ENCODE data around the gene FAM76B.

FAM76B gene

GRCh38 chr11:95791709-95792033 is 2.1 kb upstream of the FAM76B start:
- Histone ChIP-seq H3K4me1 (ENCODE audit: insufficient read depth, low read length) (peaks cover 21% of the 10 kb centered on the region), H3K9ac (ENCODE audit: low read length) (peak overlapping the region; percentile 61), H3K4me3 (ENCODE audit: low read depth in 1 of 2, low read length in 2 of 2) (peak overlapping the region in 1 of 2 donors; percentile 89), H3K27me3 (ENCODE audit: control insufficient read depth in 1 of 2, insufficient read depth in 2 of 2, low read length in 2 of 2) (no peaks in the 10 kb centered on the region), H3K27ac (ENCODE audit: low read depth, low read length) (no peak overlapping the region), H3K36me3 (ENCODE audit: insufficient read depth, low read length) (no peaks in the 10 kb centered on the region), H3K9me3 (ENCODE audit: low read length) (no peaks in the 10 kb centered on the region)

- peaks cover 21% of the 10 kb centered on the region for H3K4me1 ChIP-seq (ENCODE audit: insufficient read depth, low read length)
- no peaks in the 10 kb centered on the region for H3K27me3 ChIP-seq (ENCODE audit: control insufficient read depth in 1 of 2, insufficient read depth in 2 of 2, low read length in 2 of 2)
- H3K4me3 ChIP-seq (ENCODE audit: low read depth in 1 of 2, low read length in 2 of 2) = peak overlapping the region; percentile 89 to 100
- H3K9ac ChIP-seq (ENCODE audit: low read length) = peak overlapping the region; percentile 83
- no peaks in the 10 kb centered on the region for H3K9me3 ChIP-seq (ENCODE audit: low read length)
- H3K27ac ChIP-seq (ENCODE audit: low read depth, low read length) = peak overlapping the region; percentile 100
- peaks cover under 1% of the 10 kb centered on the region for H3K36me3 ChIP-seq (ENCODE audit: insufficient read depth, low read length)
These were observed 1.5 kb upstream of the FAM76B start for GRCh38 chr11:95790933-95791708.

DNA sequence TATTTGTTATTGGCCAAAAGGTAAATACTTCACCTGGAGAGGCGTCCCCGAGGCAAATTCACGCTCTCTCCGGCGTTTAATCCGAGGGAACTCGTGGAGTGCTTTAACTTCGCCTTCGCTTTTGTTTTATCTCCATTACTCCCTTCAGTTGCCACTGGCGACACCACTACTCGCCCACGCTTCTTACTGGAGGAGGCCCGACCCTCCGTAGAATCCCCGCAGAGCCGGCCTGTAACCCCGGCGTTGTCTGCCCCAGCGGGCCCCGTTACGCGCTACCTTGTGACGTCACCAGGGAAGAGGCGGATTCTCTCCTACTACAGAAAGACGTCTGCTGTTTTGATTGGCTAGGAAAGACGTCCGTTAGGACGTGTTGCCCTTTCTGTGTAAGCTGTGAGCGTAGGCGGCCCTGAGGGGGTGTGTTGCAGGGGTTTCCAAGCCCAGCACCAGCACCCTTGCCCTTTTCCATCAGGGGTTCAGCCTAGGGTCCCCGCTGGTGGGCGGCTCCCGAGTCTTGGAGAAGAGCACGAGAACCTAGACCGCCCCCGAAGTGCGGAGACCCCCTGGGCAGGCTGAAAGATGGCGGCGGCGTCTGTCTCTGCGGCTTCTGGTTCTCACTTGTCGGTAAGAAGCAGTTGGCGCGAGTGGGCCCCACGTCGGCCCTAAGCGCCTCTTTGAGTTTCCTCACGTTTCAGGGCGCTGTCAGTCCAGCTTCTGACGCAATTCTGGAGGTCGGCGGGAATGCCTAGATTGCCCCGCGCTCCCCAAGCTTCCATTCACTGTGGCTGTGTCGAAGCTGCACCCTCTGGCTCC is 746 bp upstream of the FAM76B start, which contains the start of gene CEP57:
Gene CEP57, plus strand, starts transcription at position 376 of the 810 bp plus-strand sequence. Its CDS starts 201 bp downstream, at position 577.
- Histone ChIP-seq H3K9me3 (ENCODE audit: low read length) (no peaks in the 10 kb centered on the region), H3K27ac (ENCODE audit: low read depth, low read length) (peak within 1 kb of the TSS; percentile 100), H3K9ac (ENCODE audit: low read length) (peak within 1 kb of the TSS; percentile 83), H3K27me3 (ENCODE audit: control insufficient read depth in 1 of 2, insufficient read depth in 2 of 2, low read length in 2 of 2) (no peaks in the 10 kb centered on the region), H3K4me3 (ENCODE audit: low read depth in 1 of 2, low read length in 2 of 2) (peak within 1 kb of the TSS; percentile 89 to 100), H3K4me1 (ENCODE audit: insufficient read depth, low read length) (peaks cover 21% of the 10 kb centered on the region), H3K36me3 (ENCODE audit: insufficient read depth, low read length) (peaks cover 8% of the 10 kb centered on the region)

DNA sequence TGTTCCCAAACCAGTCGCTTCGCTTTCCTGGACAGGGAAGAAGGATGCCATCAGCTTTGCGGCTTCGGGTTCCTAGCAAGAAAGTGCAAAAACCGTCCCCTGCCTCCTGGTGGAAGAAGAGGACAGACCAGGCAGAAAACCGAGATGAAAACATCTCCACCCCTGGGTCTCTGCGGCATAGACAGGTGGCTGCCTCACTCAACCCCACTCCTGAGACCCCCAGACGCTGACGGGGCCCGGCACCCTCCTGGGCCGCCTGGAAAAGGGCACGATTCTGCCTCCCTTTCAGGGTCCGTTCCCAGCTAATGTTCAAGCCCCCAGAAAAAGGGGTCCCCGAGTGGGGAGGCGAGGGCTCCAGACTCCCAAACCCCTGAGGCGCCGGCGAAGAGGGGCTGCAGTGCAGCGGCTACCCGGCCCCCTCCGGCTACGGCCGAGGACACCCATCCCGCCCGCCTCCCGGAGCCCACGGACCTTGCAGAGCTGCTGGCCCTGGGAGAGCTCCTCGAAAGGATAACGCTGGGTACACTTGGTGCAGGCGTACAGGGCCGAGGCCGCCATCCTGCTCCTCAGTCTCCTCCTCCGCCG is 569 bp downstream of the FAM76B start:
- Histone ChIP-seq H3K9me3 (ENCODE audit: low read length) (no peaks in the 10 kb centered on the region), H3K4me1 (ENCODE audit: insufficient read depth, low read length) (peaks cover 21% of the 10 kb centered on the region), H3K36me3 (ENCODE audit: insufficient read depth, low read length) (peaks cover 19% of the 10 kb centered on the region), H3K4me3 (ENCODE audit: low read depth in 1 of 2, low read length in 2 of 2) (peak overlapping the region; percentile 89 to 100), H3K27me3 (ENCODE audit: control insufficient read depth in 1 of 2, insufficient read depth in 2 of 2, low read length in 2 of 2) (no peaks in the 10 kb centered on the region), H3K27ac (ENCODE audit: low read depth, low read length) (peak overlapping the region; percentile 100), H3K9ac (ENCODE audit: low read length) (peak overlapping the region; percentile 88)

- no peaks in the 10 kb centered on the region for H3K4me1 ChIP-seq (ENCODE audit: insufficient read depth, low read length)
- H3K36me3 ChIP-seq (ENCODE audit: insufficient read depth, low read length) = peaks cover 53% of the 10 kb centered on the region
- H3K27ac ChIP-seq (ENCODE audit: low read depth, low read length) = no peak overlapping the region
- no peak overlapping the region for H3K9ac ChIP-seq (ENCODE audit: low read length)
- no peaks in the 10 kb centered on the region for H3K9me3 ChIP-seq (ENCODE audit: low read length)
- H3K27me3 ChIP-seq (ENCODE audit: control insufficient read depth in 1 of 2, insufficient read depth in 2 of 2, low read length in 2 of 2) = no peaks in the 10 kb centered on the region
- H3K4me3 ChIP-seq (ENCODE audit: low read depth in 1 of 2, low read length in 2 of 2) = no peak overlapping the region
These were observed 9.0 kb downstream of the FAM76B start for GRCh38 chr11:95780544-95780943.

- H3K4me3 ChIP-seq (ENCODE audit: low read depth in 1 of 2, low read length in 2 of 2) = no peak overlapping the region
- H3K9ac ChIP-seq (ENCODE audit: low read length) = no peak overlapping the region
- H3K27ac ChIP-seq (ENCODE audit: low read depth, low read length) = no peak overlapping the region
- peaks cover 56% of the 10 kb centered on the region for H3K36me3 ChIP-seq (ENCODE audit: insufficient read depth, low read length)
- no peaks in the 10 kb centered on the region for H3K4me1 ChIP-seq (ENCODE audit: insufficient read depth, low read length)
- H3K27me3 ChIP-seq (ENCODE audit: control insufficient read depth in 1 of 2, insufficient read depth in 2 of 2, low read length in 2 of 2) = no peaks in the 10 kb centered on the region
- H3K9me3 ChIP-seq (ENCODE audit: low read length) = no peaks in the 10 kb centered on the region
These were observed 10.9 kb downstream of the FAM76B start for GRCh38 chr11:95778699-95779098.

DNA sequence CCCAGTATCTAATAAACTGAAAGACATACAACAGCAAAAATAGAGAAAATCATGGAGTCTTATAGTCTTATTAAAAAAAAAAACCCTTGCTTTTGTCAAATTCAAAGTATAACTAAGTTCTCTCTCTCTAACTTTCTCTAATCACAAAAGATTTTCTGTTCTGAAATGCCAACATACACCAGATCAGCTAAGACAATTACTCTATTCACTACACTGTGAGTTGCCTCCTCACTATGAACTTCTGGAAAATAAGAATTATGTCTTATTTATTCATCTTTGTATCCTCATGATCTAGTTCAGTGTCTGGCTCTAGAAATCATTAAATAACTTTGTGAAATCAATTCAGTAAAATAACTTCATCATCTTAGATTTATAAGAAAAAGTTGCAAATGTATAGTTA is 12.7 kb downstream of the FAM76B start:
- no peak overlapping the region for H3K4me3 ChIP-seq (ENCODE audit: low read depth in 1 of 2, low read length in 2 of 2)
- H3K27me3 ChIP-seq (ENCODE audit: control insufficient read depth in 1 of 2, insufficient read depth in 2 of 2, low read length in 2 of 2) = no peaks in the 10 kb centered on the region
- H3K36me3 ChIP-seq (ENCODE audit: insufficient read depth, low read length) = peaks cover 55% of the 10 kb centered on the region
- H3K9me3 ChIP-seq (ENCODE audit: low read length) = no peaks in the 10 kb centered on the region
- H3K27ac ChIP-seq (ENCODE audit: low read depth, low read length) = no peak overlapping the region
- H3K4me1 ChIP-seq (ENCODE audit: insufficient read depth, low read length) = no peaks in the 10 kb centered on the region
- no peak overlapping the region for H3K9ac ChIP-seq (ENCODE audit: low read length)

GRCh38 chr11:95768521-95768920 is 21.1 kb downstream of the FAM76B start:
- no peak overlapping the region for H3K9ac ChIP-seq (ENCODE audit: low read length)
- H3K4me1 ChIP-seq (ENCODE audit: insufficient read depth, low read length) = no peaks in the 10 kb centered on the region
- peaks cover 16% of the 10 kb centered on the region for H3K36me3 ChIP-seq (ENCODE audit: insufficient read depth, low read length)
- H3K27me3 ChIP-seq (ENCODE audit: control insufficient read depth in 1 of 2, insufficient read depth in 2 of 2, low read length in 2 of 2) = no peaks in the 10 kb centered on the region
- H3K9me3 ChIP-seq (ENCODE audit: low read length) = no peaks in the 10 kb centered on the region
- H3K27ac ChIP-seq (ENCODE audit: low read depth, low read length) = no peak overlapping the region
- H3K4me3 ChIP-seq (ENCODE audit: low read depth in 1 of 2, low read length in 2 of 2) = no peak overlapping the region

DNA sequence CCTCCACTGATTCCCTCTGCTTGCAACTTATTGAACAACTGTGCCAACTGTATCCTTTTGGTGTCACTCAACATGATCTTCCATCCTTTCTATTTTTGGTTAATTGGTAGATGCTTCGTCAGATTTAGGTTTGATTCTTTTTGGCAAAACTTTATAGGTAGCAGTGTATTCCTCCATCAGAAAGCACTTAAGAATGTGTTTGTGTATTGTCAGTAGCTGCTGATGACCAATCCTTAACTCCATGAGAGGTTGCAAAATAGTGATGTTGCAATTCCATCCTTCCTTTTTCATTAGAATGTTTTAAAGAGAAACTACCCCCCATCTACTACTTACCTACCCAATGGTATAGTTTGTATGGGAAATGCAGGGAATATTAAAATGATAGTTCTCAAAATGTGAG is 22.1 kb downstream of the FAM76B start:
- Histone ChIP-seq H3K9me3 (ENCODE audit: low read length) (no peaks in the 10 kb centered on the region), H3K36me3 (ENCODE audit: insufficient read depth, low read length) (peaks cover 15% of the 10 kb centered on the region), H3K27ac (ENCODE audit: low read depth, low read length) (no peak overlapping the region), H3K27me3 (ENCODE audit: control insufficient read depth in 1 of 2, insufficient read depth in 2 of 2, low read length in 2 of 2) (no peaks in the 10 kb centered on the region), H3K9ac (ENCODE audit: low read length) (no peak overlapping the region), H3K4me3 (ENCODE audit: low read depth in 1 of 2, low read length in 2 of 2) (no peak overlapping the region), H3K4me1 (ENCODE audit: insufficient read depth, low read length) (no peaks in the 10 kb centered on the region)

DNA sequence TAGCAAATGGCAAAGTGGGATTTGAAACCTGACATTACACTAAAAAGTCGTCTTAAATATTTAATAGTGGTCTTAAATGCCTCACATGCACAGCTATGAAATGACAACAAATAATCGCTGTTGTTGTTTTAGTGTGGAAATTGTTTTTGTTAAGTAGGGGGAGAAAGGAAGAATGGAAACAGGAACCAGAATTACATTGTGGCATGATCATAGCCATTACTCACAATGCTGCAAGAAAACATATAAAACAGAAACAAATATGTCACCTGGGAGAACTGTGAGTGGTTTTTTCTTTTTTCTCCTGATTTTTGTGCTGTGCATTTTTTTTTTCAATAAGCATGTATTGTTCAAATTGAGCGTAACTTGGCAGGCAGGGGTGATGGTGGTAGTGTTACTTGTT is 22.9 kb downstream of the FAM76B start:
- Histone ChIP-seq H3K9me3 (ENCODE audit: low read length) (no peaks in the 10 kb centered on the region), H3K27ac (ENCODE audit: low read depth, low read length) (no peak overlapping the region), H3K27me3 (ENCODE audit: control insufficient read depth in 1 of 2, insufficient read depth in 2 of 2, low read length in 2 of 2) (no peaks in the 10 kb centered on the region), H3K4me3 (ENCODE audit: low read depth in 1 of 2, low read length in 2 of 2) (no peak overlapping the region), H3K9ac (ENCODE audit: low read length) (no peak overlapping the region), H3K4me1 (ENCODE audit: insufficient read depth, low read length) (no peaks in the 10 kb centered on the region), H3K36me3 (ENCODE audit: insufficient read depth, low read length) (peaks cover 15% of the 10 kb centered on the region)

GRCh38 chr11:95764267-95764898 is 25.2 kb downstream of the FAM76B start:
- no peak overlapping the region for H3K27ac ChIP-seq (ENCODE audit: low read depth, low read length)
- no peaks in the 10 kb centered on the region for H3K4me1 ChIP-seq (ENCODE audit: insufficient read depth, low read length)
- H3K27me3 ChIP-seq (ENCODE audit: control insufficient read depth in 1 of 2, insufficient read depth in 2 of 2, low read length in 2 of 2) = no peaks in the 10 kb centered on the region
- H3K9ac ChIP-seq (ENCODE audit: low read length) = no peak overlapping the region
- H3K36me3 ChIP-seq (ENCODE audit: insufficient read depth, low read length) = peaks cover 8% of the 10 kb centered on the region
- H3K9me3 ChIP-seq (ENCODE audit: low read length) = no peaks in the 10 kb centered on the region
- H3K4me3 ChIP-seq (ENCODE audit: low read depth in 1 of 2, low read length in 2 of 2) = no peak overlapping the region
